K562 (cell line): ENCODE results near the gene TMEM214. TPM values are rescaled to one million over a fixed set of nuclear protein-coding genes. Genes with fewer than 3 reads are reported as not detected.
A peak's percentile ranks its signal among the peaks of the same experiment; 100 is the strongest.

Experiments
- ARID1B ChIP-seq: fragments of 450-650 bp; IDR thresholded peaks from 2 replicates; pipeline ENCODE4 v1.6.1; 2016; ENCODE audit warnings: antibody characterized with exemption, mild to moderate bottlenecking, inconsistent platforms
- HMGN3 ChIP-seq: IDR thresholded peaks from 2 replicates; pipeline ENCODE4 v1.6.1; 2011; ENCODE audit warnings: borderline replicate concordance, low read depth, mild to moderate bottlenecking, mixed read lengths, low read length; ENCODE audit not compliant: insufficient read length; ENCODE audit errors: extremely low read depth
- HNRNPK ChIP-seq: fragments of 200-400 bp; formaldehyde crosslinking; IDR thresholded peaks from one replicate; pipeline ENCODE4 v1.6.1; 2018; ENCODE audit warnings: mild to moderate bottlenecking, low read depth, low read length; ENCODE audit not compliant: poor library complexity, severe bottlenecking
- HNRNPUL1 ChIP-seq: fragments of 200-400 bp; formaldehyde crosslinking; IDR thresholded peaks from 2 replicates; pipeline ENCODE4 v1.6.1; 2017; ENCODE audit warnings: low read length
- MEF2A ChIP-seq: IDR thresholded peaks from 2 replicates; pipeline ENCODE4 v1.6.1; 2011; ENCODE audit warnings: low read depth, mild to moderate bottlenecking, low read length, moderate library complexity; ENCODE audit not compliant: control insufficient read depth
- MEIS2 ChIP-seq: fragments of 450-650 bp; IDR thresholded peaks from 2 replicates; pipeline ENCODE4 v1.6.1; 2014; ENCODE audit warnings: mild to moderate bottlenecking; ENCODE audit not compliant: partially characterized antibody
- RFX1 ChIP-seq: fragments of 450-650 bp; IDR thresholded peaks from 2 replicates; pipeline ENCODE4 v1.6.1; 2016; ENCODE audit warnings: mild to moderate bottlenecking, moderate library complexity
- SAFB ChIP-seq: fragments of 200-400 bp; formaldehyde crosslinking; IDR thresholded peaks from 2 replicates; pipeline ENCODE4 v1.6.1; 2017; ENCODE audit warnings: low read depth, low read length, borderline replicate concordance
- TEAD4 ChIP-seq, 2 experiments: sonication (generic) in 1 of 2; formaldehyde crosslinking in 1 of 2; IDR thresholded peaks; 2 replicates each; pipeline versions ENCODE4 v1.6.1 to v1.8.0; 2012 to 2022; ENCODE audit warnings: borderline replicate concordance in 1 of 2, inconsistent platforms in 1 of 2, low read length in 1 of 2, mild to moderate bottlenecking in 1 of 2, missing genetic modification reagents in 1 of 2
- ZBTB7A ChIP-seq: IDR thresholded peaks from 2 replicates; pipeline ENCODE4 v1.6.1; 2011; ENCODE audit warnings: low read depth, mild to moderate bottlenecking, low read length, moderate library complexity, borderline replicate concordance; ENCODE audit not compliant: control insufficient read depth
- ZKSCAN3 ChIP-seq: fragments of 250-450 bp; sonication (Bioruptor Pico); IDR thresholded peaks from 2 replicates; pipeline ENCODE4 v1.4.0; 2020
- ZNF347 ChIP-seq: fragments of 450-650 bp; formaldehyde crosslinking; IDR thresholded peaks from 2 replicates; pipeline ENCODE4 v1.4.0; 2020; ENCODE audit warnings: low read depth, mild to moderate bottlenecking, moderate library complexity
- ZNF408 ChIP-seq: fragments of 250-450 bp; sonication (Bioruptor Pico); IDR thresholded peaks from 2 replicates; pipeline ENCODE4 v1.4.0; 2020; ENCODE audit warnings: low read depth, mild to moderate bottlenecking, moderate library complexity
- ZNF668 ChIP-seq: fragments of 250-450 bp; sonication (Bioruptor Pico); IDR thresholded peaks from 2 replicates; pipeline ENCODE4 v1.8.0; 2022; ENCODE audit warnings: mild to moderate bottlenecking, inconsistent platforms
- ZNF699 ChIP-seq: fragments of 250-450 bp; sonication (Bioruptor Pico); IDR thresholded peaks from 2 replicates; pipeline ENCODE4 v1.8.0; 2021; ENCODE audit warnings: mild to moderate bottlenecking, moderate library complexity; ENCODE audit not compliant: insufficient replicate concordance
- polyA plus RNA-seq, 8 experiments: library from polyadenylated mRNA; depleted of rRNA in 4 of 8; stranded (reverse) in 5 of 8; unstranded in 3 of 8; fragments of >200 nt; fragmentation: Nextera tagmentation in 2 of 8; fragmentation: Illumina TruSeq in 1 of 8; extraction: Ambion mirVana in 2 of 8; extraction: Trizol in 1 of 8; gene quantifications; 2 replicates each; pipeline versions ENCODE4 v1.2.1 to v1.2.3, GENCODE V29; 2011 to 2014; ENCODE audit warnings: inconsistent platforms in 1 of 8, missing spikeins in 1 of 8
- total RNA-seq, 7 experiments: library from RNA; depleted of rRNA in 6 of 7; stranded (reverse); fragments of >200 nt in 6 of 7; fragmentation: Illumina TruSeq in 2 of 7; extraction: Trizol in 2 of 7; gene quantifications; 2 replicates each; pipeline versions ENCODE4 v1.2.1 to v1.2.3, GENCODE V29; 2011 to 2021; ENCODE audit warnings: low replicate concordance in 1 of 7
- TF ChIP-seq, protein P1 (sequence below): fragments of 250-450 bp; sonication (Bioruptor Pico); IDR thresholded peaks from 2 replicates; pipeline ENCODE4 v1.5.0; 2022; ENCODE audit warnings: mild to moderate bottlenecking
- TF ChIP-seq, protein P2 (sequence below): fragments of 250-450 bp; sonication (Bioruptor Pico); IDR thresholded peaks from 2 replicates; pipeline ENCODE4 v1.4.0; 2020; ENCODE audit warnings: borderline replicate concordance
- TF ChIP-seq, protein P3 (sequence below): fragments of 450-650 bp; conservative IDR thresholded peaks from 2 replicates; pipeline ENCODE4 v1.6.1; 2016; ENCODE audit warnings: missing genetic modification characterization, low read depth, mild to moderate bottlenecking, missing compliant biosample characterization, moderate library complexity
- TF ChIP-seq, protein P4 (sequence below): fragments of 250-450 bp; sonication (Bioruptor Pico); IDR thresholded peaks from 2 replicates; pipeline ENCODE4 v1.9.0; 2021; ENCODE audit warnings: mild to moderate bottlenecking
- TF ChIP-seq, protein P5 (sequence below): fragments of 250-450 bp; sonication (Bioruptor Pico); IDR thresholded peaks from 2 replicates; pipeline ENCODE4 v1.8.0; 2022; ENCODE audit warnings: moderate library complexity, mild to moderate bottlenecking, inconsistent platforms

The TMEM214 gene
- total and polyA plus RNA-seq, 9 of the 15 experiments (the other 6 are each of a cell fraction or from before 2014, with no cell fraction given) = 11.4 to 81.4 (median 44.1) TPM

DNA sequence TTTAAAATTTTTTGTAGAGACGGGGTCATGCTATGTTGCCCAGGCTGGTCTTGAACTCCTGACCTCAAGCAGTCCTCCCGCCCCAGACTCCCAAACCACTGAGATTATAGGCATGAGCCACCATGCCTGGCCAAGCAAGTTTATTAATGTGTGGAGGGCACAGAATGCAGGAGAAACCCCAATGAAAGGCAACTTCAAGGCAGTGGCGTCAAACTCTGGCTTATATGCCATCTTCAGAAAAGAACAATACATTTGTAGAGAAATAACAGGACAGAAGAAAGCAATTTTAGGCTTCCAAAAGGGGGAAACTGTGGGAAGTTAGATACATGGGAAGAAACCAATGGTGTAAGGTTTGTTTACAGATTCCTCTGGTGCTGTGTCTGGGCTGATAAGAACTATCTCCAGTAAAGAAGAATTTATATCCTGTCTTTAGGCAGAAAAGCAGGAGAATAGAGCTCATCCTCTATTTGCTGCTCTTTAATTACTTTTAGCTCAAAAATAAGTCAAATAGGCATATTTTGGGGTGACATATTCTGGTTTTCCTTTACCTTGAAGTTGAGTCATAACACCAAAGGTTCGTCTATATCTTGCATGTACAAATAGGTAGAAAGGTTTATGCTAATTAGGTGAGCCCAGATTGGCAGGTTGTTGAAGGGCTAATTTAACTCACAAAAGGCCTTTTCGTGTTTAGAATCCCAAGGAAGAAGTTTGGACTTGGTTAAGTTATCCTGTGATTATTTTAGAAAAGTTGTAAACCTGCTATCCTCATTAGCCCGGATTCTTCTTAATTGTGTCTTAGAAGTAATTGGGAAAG, 26.0 kb upstream of the TMEM214 start (continued):
- TF ChIP-seq, protein P1, sequence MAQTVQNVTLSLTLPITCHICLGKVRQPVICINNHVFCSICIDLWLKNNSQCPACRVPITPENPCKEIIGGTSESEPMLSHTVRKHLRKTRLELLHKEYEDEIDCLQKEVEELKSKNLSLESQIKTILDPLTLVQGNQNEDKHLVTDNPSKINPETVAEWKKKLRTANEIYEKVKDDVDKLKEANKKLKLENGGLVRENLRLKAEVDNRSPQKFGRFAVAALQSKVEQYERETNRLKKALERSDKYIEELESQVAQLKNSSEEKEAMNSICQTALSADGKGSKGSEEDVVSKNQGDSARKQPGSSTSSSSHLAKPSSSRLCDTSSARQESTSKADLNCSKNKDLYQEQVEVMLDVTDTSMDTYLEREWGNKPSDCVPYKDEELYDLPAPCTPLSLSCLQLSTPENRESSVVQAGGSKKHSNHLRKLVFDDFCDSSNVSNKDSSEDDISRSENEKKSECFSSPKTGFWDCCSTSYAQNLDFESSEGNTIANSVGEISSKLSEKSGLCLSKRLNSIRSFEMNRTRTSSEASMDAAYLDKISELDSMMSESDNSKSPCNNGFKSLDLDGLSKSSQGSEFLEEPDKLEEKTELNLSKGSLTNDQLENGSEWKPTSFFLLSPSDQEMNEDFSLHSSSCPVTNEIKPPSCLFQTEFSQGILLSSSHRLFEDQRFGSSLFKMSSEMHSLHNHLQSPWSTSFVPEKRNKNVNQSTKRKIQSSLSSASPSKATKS (CRISPR knock-in tag) = no peak
- peak; percentile 75; the same call in 1 of the 2 replicates for TF ChIP-seq ZNF668
- no peak for TF ChIP-seq ZBTB7A
- TF ChIP-seq, protein P2, sequence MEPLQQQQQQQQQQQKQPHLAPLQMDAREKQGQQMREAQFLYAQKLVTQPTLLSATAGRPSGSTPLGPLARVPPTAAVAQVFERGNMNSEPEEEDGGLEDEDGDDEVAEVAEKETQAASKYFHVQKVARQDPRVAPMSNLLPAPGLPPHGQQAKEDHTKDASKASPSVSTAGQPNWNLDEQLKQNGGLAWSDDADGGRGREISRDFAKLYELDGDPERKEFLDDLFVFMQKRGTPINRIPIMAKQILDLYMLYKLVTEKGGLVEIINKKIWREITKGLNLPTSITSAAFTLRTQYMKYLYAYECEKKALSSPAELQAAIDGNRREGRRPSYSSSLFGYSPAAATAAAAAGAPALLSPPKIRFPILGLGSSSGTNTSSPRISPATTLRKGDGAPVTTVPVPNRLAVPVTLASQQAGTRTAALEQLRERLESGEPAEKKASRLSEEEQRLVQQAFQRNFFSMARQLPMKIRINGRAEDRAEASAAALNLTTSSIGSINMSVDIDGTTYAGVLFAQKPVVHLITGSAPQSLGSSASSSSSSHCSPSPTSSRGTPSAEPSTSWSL (CRISPR knock-in tag) = no peak
- TF ChIP-seq ZKSCAN3 (CRISPR knock-in tag) = no peak
- peak; percentile 87 for TF ChIP-seq TEAD4 (IDR thresholded peaks at IDR 0.05; ENCODE audit: low read length)
- TF ChIP-seq TEAD4 (CRISPR knock-in tag; IDR thresholded peaks at IDR 0.05; ENCODE audit: borderline replicate concordance) = no peak
- no peak for TF ChIP-seq MEIS2
- TF ChIP-seq RFX1 = no peak
- no peak for TF ChIP-seq HMGN3
- no peak for TF ChIP-seq SAFB
- no peak for TF ChIP-seq HNRNPUL1
- TF ChIP-seq ZNF699 = no peak
- TF ChIP-seq, protein P3, sequence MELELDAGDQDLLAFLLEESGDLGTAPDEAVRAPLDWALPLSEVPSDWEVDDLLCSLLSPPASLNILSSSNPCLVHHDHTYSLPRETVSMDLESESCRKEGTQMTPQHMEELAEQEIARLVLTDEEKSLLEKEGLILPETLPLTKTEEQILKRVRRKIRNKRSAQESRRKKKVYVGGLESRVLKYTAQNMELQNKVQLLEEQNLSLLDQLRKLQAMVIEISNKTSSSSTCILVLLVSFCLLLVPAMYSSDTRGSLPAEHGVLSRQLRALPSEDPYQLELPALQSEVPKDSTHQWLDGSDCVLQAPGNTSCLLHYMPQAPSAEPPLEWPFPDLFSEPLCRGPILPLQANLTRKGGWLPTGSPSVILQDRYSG = no peak
- peak; percentile 93 for TF ChIP-seq ARID1B
- TF ChIP-seq, protein P4, sequence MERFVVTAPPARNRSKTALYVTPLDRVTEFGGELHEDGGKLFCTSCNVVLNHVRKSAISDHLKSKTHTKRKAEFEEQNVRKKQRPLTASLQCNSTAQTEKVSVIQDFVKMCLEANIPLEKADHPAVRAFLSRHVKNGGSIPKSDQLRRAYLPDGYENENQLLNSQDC (CRISPR knock-in tag) = no peak
- TF ChIP-seq HNRNPK = no peak
- TF ChIP-seq, protein P5, sequence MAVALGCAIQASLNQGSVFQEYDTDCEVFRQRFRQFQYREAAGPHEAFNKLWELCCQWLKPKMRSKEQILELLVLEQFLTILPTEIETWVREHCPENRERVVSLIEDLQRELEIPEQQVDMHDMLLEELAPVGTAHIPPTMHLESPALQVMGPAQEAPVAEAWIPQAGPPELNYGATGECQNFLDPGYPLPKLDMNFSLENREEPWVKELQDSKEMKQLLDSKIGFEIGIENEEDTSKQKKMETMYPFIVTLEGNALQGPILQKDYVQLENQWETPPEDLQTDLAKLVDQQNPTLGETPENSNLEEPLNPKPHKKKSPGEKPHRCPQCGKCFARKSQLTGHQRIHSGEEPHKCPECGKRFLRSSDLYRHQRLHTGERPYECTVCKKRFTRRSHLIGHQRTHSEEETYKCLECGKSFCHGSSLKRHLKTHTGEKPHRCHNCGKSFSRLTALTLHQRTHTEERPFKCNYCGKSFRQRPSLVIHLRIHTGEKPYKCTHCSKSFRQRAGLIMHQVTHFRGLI (CRISPR knock-in tag) = no peak; the same call in 1 of the 2 replicates
- no peak for TF ChIP-seq MEF2A
- TF ChIP-seq ZNF408 (CRISPR knock-in tag) = no peak
- TF ChIP-seq ZNF347 = no peak
